Measurements from ENCODE around the gene HOXA6.

The HOXA6 gene

DNA sequence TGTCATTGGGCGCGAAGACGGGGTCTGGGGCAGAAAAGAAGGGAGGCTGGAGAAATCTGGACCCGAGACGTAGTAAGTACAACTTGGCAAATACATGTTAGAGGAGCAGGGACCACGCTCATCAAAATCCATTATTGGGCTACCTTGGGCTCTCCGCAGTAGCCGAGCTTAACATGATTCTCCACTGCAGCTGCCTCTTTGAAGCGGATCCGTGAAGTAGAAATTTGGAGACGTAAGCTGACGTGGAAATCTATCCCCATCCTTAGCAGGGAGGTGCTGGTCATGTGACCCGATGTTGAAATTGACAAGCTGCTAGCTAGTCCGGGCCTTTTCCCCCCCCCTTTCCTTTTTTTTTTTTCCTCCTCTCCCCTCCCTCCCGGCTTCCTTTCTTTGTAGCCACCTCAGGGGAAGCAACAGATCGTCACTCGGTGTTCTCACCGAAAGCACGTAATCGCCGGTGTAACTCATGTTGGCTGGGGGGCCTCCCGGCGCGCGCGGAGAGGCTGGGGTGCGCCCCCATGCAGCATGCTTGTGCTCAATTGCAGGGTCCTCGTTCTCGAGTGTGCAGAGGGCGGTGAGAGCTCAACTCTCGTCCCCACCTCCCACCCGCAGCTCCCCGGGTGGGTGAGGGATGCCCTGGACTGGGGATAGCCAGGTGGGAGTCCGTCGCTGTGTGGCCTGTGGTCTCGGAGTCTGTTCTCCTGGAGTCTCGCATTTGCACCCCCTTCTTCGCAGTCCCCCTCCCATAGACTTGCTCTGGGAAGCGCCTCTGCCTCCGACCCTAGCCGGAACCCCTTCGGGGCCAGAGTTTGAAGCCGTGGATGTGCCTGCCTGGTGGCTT lies 37.7 kb upstream of the HOXA6 start, which contains the start of gene HOXA11:
TSS of gene HOXA11 (minus strand) at position 220 of the 841 bp plus-strand sequence. CDS start at position 132, 88 bp downstream.
- no peak for DNase-seq (ENCODE audit: low read depth, low spot score)

DNA sequence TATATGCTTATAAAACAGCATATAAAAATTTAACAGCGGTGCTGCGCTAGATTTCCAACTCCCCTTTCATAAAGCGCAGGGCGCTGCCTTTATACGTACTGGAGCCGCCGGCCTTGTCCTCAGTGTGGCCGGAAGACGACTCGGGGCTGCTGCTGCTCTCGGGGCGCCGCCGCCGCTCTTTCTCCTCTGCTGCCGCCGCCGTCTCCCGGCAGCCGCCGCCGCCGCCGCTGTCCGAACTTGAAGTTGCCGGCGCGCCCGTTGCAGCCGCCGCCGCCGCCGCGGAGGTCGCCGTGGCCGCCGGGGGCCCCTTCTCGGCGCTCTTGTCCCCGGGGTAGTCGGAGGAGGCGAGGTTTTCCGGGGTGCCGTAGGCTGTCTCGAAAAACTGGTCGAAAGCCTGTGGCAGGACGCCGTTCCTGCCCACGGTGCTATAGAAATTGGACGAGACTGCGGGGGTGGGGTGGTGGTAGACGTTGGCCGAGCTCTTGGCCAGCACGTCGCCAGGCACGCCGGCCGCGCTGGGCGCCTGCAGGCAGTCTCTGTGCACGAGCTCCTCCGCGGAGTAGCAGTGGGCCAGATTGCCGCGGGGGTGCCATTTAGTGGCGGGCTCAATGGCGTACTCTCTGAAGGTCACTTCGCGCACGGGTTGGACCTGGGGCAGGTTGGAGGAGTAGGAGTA lies 36.9 kb upstream of the HOXA6 start:
- DNase-seq (ENCODE audit: low read depth, low spot score), result peak; percentile 45

DNA sequence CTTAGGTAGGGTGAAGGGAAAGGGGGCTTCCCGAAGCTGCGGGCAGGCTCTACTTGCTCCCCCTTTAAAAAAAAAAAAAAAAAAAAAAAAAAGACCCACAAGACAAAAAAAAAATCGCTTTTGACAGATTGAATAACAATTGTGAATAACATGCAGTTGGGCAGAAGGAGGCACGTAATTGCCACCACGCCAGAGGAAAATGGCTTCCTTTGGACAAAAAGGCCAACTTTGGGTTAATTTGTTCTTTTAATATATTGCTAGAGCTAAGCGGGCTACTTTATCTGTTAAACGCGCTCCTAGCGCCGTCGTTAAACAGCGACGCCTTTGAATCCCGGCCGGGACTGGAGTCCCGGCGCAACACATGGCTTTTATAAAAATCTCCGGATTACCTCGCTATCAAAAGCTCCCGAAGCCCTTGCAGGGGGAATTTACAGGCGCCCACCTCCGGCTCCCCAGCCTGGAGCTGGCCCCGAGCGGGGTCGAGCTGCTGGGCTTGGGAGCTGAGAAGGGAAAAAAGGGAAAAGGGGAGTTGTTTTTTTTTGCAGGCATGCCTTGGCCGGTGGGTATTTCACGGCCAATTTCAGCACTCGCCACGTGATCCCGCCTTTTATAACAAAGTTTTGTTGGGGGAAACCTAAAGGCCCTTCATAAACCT lies 36.2 kb upstream of the HOXA6 start:
- no peak for DNase-seq (ENCODE audit: low read depth, low spot score)

DNA sequence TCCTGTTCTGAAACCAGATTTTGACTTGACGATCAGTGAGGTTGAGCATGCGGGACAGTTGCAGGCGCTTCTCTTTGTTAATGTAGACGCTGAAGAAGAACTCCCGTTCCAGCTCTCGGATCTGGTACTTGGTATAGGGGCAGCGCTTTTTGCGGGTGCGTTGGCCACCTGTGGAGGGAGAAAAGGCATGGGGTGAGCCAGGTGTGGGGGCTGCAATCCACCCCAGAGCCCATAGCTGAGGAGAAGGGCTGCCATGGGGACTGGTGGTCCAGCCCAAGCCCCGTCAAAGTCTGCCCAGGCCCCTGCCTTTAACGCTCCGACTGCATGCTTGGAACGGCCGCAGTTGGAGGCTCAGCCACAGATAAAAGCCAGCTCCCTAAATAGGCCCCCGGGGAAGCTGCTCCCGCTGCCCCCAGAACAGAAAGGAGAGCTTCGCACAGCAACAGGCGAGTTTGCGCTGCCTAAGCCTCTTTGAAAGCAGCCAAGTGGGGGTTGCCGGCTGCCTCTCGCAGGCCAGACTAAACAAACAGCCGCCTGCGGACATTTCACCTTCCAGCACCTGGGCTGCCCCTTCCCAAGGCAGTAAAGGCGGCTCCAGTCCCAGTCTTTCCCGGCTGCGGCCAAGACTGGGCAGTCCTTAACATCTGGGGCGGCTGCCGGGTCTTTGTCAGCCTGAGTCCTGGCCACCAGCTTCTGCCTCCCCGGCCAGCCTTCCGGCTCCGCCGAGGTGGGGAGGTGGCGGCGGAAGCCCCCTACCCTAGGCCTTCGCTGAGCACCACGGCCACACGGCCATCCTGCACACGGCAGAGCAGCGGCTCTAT lies 35.5 kb upstream of the HOXA6 start:
- no peak for DNase-seq (ENCODE audit: low read depth, low spot score)

DNA sequence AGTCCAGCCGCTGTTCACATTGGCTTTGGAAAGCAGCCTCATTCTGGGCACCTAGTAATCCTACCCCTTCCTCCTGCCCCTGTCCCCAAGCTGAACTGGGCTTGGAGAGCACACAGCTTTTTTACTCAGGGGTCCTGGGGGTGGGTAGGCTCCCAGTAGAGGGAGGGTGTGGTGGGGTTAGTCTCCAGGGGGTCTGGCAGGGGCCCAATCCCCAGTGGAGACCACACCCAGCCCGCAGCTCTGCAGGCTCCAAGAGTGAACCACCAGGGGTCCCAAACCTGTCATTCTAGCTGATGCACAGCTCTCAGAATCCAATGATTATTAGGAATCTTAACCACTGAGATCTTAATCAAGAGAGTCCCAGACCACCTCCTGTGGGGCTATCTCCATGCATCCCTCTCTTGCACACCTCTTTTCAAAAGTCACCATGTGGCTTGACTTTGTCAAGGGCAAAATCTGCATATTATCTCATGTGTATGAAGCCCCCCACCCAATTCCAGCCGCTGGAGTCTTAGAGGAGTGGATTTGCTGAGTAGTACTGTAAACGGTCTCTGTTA lies 34.8 kb upstream of the HOXA6 start:
- no peak for DNase-seq (ENCODE audit: low read depth, low spot score)

DNA sequence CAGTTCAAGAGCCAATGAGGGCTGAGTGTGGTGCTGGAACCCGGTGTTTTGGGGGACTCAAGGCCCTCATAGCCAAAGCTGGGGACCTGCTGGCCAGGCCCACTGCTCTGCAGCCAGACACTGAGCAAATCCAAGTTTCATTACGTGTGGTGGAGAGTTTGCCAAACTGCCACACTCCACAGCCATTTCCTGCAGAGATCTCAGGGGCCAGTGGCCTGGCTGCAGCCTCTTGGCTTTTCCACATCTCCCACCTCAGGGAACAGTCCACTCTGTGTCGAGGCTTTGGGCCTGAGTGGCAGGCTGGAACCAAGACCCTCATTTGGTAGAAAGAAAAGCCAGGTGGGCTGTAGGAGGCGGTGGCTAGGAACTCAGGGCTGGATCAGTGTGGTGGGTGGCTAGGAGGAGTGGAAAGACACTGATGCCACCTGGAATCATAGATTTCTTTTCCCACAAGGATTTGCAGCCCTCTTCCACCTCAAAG lies 34.3 kb upstream of the HOXA6 start:
- no peak for DNase-seq (ENCODE audit: low read depth, low spot score)

DNA sequence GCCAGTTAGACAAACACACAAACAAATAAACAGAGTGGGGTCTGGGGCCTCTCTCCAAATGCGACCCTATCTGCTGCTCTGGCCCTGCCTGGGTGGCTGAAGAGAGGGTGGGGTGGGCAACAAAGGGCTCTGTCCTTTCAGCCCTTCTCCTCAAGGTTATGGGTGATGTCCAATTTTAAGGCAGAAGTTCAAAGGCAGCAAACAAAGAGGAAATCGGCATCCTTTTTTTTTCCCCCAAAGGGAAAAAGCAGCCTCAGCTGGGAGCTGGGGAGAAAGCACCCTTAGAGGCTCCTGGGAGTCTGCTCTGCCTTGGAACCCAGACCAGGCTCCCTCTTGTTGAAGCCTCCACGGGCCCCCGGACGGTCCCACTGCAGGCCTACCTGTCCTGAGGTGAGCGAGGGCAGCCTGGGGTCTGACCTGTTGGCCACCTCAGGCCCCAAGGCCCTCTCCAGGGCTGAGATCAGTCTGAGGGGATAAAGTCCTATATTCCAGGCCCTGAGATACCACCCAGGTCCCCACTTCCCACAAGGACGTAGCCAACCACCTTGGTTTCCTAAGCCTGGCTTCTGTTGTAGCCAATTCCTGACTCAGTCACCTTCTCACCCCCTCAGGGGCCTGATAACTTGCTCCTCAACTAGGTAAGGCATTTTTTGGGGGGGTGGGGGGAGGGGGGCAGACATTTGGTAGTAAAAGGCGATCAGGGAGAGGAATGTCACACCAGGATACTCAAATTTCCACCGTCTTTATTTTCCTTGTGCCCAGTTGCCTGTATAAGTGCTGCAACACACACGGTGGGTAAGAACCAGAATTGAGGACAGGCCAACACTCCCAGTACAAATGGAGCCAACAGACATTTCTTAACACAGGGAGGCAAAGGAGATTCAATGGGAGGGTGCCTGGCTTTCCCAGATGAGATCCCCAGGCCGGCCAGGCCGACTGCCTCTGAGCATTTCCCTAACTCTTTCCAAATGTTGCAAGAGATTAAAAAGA lies 33.2 kb upstream of the HOXA6 start:
- no peak for DNase-seq (ENCODE audit: low read depth, low spot score)

DNA sequence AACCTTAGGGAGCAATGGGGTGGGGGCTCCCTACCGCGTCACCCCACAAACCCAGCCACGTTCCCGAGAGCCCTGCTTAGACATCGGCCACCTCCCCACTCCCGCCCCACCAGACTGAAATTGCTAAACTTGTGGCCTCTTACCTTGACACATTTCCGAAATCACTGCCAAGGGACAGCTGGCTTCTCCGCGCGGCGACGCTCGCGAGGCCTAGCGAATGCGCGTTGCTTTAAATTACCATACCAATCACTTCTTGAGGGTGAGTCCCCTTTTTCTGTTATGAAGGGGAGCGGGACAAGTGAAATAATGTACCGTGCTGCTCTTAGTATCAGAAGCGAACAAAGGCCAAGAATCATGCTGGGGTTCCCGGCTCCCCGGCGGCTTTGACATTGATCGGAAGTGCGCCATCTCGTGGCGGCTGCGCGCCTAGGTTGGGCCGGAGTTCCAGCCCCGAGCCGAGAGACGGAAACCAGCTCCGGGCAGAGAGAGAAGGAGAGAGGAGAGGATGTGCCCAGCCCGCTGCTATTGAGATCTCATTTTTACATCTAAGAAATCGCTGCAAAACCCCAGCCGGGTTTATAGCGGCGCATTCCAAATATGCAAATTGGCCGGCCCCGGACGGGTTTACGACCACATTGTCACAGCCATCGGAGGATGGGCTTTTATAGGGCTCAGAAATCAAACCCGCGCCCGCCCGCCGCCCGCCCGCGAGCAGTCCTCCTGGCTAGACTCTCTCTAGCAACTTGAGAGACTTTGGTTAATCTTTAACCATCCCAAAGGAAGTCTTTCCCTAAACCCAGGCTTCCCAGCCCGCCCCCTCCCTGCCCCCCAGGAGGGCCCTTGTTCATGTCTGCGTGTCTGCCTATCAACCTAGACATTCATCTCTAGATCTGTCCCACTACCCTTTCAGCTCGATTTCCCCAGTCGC lies 32.2 kb upstream of the HOXA6 start:
- DNase-seq (ENCODE audit: low read depth, low spot score), result peak; percentile 54

DNA sequence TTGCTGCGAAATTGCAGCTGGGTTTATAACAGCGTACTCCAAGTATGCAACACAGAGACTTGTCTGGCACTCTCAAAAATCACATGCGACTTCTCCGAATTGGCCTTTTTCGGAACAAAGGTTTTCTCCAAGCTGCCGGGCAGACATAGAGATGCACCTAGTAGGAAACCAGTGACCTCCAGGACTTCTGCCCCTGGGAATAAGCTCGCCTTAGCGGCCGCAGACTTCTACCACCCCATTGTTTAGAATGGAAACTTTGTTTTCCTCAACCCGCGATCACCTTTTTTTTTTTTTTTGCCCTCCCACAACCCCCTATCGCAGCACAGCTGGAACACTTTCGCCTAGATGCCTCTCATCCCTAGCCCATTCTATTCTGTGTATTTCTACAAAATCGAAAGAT lies 31.5 kb upstream of the HOXA6 start:
- no peak for DNase-seq (ENCODE audit: low read depth, low spot score)

DNA sequence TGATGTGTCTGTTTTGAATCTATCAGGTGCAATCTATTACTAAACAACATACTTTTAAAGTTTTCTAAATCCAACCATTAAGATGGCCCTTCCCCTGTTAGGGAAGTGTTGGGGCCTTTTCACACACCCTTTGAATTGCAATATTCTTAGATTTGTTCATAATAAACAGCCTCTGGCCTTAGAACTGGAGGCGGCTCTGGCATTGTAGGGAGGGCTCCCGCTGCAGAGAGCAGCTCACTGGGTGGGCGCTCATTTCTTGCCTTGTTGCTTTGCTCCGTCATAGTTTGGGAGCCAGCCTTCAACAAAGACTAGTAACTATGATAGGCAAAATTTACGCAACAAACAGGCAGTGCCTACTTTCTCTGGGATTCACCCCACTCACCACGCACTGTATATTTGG lies 30.8 kb upstream of the HOXA6 start:
- DNase-seq (ENCODE audit: low read depth, low spot score), result no peak

DNA sequence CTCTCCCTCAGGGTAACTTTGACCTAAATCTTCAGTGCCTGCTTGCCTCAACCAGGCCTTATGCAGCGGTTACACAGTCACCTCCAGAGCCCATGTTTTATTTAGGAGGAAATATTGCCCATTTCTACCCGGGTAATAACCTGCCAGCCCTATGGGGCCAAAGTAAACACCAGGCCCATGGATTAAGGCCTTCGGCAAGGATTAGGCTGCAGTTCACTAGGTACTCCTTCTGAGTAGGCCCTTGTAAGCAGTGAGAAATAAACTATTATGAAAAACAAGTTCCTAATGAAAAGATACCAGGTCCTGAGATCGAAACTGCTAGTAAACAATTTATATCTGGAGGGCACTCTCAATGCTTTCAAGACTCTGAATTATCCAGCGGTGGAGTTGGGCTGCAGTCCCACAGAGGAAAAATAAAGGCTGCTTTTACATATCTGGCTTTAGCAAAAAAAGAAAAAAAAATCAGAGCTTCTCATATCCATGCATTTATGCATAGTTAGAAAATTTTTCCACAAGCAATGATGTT lies 30.3 kb upstream of the HOXA6 start:
- no peak for DNase-seq (ENCODE audit: low read depth, low spot score)

DNA sequence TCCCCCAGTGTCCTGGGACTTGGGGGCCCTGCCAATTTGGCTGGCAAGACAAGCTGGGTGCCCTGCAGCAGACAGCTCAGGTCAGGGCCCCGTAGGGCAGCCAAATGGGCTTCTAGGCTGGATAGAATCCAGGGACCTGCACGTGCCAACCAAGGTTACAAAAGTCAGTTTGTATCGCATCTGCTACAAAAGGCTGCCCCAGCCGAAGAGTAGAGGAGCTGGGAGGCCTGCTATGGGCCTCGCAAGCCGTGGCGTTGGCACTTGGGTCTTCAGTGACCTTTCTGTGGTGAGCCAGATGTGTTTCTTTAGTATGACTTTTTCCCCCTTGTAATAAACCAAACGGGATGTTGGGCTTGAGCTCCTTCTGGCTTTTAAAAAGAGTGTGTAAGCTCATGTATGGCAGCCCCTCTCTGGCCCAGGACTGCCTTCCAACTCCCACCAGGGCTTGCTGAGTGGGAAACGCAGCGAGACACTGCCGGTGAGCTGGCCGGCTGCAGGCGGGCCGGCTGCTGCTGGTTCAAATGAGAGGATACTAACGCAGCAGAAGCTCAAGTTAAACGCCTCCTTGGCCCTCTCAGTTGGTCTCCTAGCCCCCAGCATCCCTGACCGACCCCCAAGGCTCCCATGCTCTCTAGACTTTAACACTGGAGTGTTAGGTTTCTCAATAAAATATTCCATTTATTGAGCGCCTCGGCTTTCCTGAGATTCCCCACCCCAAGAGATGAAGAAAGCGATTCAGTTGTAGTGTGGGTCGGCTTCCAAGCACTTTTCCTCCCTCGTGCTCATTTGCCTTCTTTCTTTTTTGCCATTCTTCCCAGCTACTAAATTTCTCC lies 29.6 kb upstream of the HOXA6 start:
- DNase-seq (ENCODE audit: low read depth, low spot score), result no peak

DNA sequence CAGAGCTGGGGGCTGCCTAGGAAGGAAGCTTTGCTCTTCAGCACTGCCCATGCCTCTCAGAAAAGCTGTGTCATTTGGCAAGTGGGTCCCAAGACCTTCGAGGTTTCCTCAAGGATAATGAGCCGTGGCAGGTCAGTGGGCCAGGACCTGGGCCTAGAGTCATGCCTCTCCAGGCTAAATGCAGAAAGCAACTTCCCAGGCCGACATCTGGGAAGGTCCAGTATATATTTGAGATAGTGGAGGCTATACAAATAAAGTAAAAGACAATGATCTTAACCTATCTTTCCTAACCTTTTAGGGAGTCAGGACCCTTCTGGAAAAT lies 28.9 kb upstream of the HOXA6 start:
- no peak for DNase-seq (ENCODE audit: low read depth, low spot score)

DNA sequence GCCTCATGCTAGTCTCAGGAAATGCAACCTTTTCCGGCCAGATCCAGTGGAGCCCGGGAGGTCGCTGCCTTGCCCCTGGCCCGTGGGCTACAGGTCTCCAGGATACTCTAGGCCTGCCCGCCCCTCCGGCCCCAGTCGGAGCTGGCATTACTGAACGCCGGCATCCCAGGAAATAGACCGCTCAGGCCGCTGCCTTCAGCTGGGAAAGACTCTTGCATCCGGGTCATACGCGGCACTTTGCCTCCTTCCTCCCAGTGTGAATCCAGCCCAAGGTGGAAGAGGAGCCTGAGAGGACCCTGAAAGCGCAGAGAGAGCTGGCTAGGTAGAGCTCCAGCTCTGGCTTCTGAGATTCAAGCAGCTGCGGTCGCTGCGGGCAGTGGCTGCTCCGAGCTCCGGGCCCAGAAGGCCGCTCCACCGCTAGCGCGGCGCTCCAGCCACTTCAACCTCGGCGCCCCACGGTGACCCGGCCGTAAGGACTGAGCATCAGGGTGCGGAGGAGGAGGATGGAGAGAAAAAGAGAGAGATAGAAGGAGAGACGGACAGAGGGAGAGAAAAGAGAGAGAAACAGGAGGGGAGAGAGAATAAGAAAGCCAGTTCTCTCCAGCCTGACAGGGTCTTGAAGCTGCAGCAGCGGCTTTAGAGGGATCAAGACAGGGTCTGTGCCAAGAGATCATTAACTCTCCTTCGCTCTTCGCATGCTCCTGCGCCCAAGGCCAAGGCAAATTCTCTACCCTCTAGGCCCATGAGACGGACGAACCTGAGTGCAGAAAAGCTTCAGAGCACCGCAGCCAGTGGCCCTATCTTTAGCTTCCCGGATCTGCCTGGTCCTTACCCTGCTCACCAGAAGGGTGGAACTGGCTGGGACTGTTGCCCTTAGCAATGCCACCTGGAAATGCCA lies 28.3 kb upstream of the HOXA6 start:
- DNase-seq (ENCODE audit: low read depth, low spot score), result no peak

DNA sequence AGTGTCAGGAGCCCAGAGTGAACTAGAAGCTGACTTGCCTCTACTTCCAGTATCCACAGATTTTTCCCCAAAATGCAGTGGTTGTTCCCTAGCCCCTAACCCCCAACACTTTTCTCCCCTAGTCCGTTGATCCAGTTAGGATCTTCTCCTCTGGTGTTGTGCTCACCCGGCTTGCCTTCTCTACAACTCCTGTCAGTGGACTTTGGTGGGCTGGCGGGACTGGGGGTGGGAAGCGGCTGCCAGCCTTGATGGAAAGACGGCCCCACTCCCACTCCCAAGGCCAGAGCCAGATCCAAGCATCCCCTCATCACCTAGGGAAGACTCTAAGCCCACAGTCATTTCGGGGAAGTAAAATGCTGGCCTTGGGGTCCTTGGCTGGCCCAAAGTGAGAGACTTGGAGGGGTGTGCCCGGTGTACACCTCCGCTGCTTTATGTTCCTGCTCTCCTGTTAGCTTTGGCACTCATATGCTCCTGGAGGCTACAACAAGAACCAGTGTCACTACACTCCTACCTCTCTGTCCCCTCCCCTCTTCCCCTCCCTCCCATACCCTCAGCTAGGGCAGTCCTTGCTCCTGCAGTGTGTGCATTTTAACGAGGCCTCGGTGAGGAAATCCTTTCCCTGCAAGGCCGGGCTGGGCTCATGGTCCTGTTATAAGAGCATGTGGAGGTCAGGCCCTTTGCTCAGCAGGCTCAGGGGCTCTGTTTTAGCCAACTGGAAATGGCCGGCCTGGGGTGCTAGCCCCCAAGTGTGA lies 27.5 kb upstream of the HOXA6 start:
- no peak for DNase-seq (ENCODE audit: low read depth, low spot score)
